PC-3 (cell line): Measurements from ENCODE around the gene MAST4. TPM values are rescaled to one million over a fixed set of nuclear protein-coding genes. Genes with fewer than 3 reads are reported as not detected.

Experiments
- ATAC-seq: fragments of 200-7000 bp; cut with Tn5 transposase; 2 replicates; pipeline ENCODE4 v1.9.1; 2020; ENCODE audit warnings: mild to moderate bottlenecking, moderate library complexity
- BruUV-seq: library from RNA; stranded (reverse); fragments of 400-500 nt; replicated peaks from 2 replicates; lab custom pipeline; 2021; lab: Mats Ljungman, UMichigan
- CTCF ChIA-PET: fragments of 300-600 bp; sonication (Branson Sonifier 250); formaldehyde crosslinking; loops from one replicate; lab custom pipeline; 2022; ENCODE audit warnings: antibody characterized with exemption; lab: Charles Lee
- POLR2A ChIA-PET: fragments of 300-600 bp; sonication (Branson Sonifier 250); formaldehyde crosslinking; loops from one replicate; lab custom pipeline; 2022; ENCODE audit warnings: antibody characterized with exemption; ENCODE audit not compliant: unreplicated experiment; lab: Charles Lee
- DNase-seq: peaks from one replicate; pipeline ENCODE4 v3.0.0-alpha.2; 2015
- H2AFZ ChIP-seq: fragments of 300-600 bp; sonication (generic); 2 replicates; pipeline ENCODE4 v1.6.0; 2016; ENCODE audit warnings: antibody characterized with exemption, low read length
- H3F3A ChIP-seq: fragments of 300-600 bp; sonication (generic); one replicate; pipeline ENCODE4 v1.6.0; 2017; ENCODE audit warnings: antibody characterized with exemption, low read length, control low read depth, mild to moderate bottlenecking; ENCODE audit not compliant: unreplicated experiment
- H3K27ac ChIP-seq: fragments of 300-600 bp; sonication (generic); 2 replicates; pipeline ENCODE4 v1.5.1; 2016; ENCODE audit warnings: mild to moderate bottlenecking, low read length
- H3K27me3 ChIP-seq: fragments of 300-600 bp; sonication (generic); 2 replicates; pipeline ENCODE4 v1.6.1; 2016; ENCODE audit warnings: low read length, mixed read lengths
- H3K36me3 ChIP-seq: fragments of 300-600 bp; sonication (generic); 2 replicates; pipeline ENCODE4 v1.6.1; 2016; ENCODE audit warnings: low read depth, mixed run types, low read length, mixed read lengths
- H3K4me1 ChIP-seq: fragments of 300-600 bp; sonication (generic); 2 replicates; pipeline ENCODE4 v1.5.1; 2016; ENCODE audit warnings: low read length; ENCODE audit not compliant: insufficient read depth
- H3K4me2 ChIP-seq: fragments of 300-600 bp; sonication (generic); 2 replicates; pipeline ENCODE4 v1.6.0; 2016; ENCODE audit warnings: low read length
- H3K4me3 ChIP-seq: fragments of 300-600 bp; sonication (generic); 2 replicates; pipeline ENCODE4 v1.5.1; 2016; ENCODE audit warnings: mild to moderate bottlenecking, low read length, mixed read lengths
- H3K79me2 ChIP-seq: fragments of 300-600 bp; sonication (generic); 2 replicates; pipeline ENCODE4 v1.6.1; 2017; ENCODE audit warnings: low read length, mixed read lengths
- H3K9ac ChIP-seq: fragments of 300-600 bp; sonication (generic); 2 replicates; pipeline ENCODE4 v1.6.0; 2016; ENCODE audit warnings: mild to moderate bottlenecking, low read length
- H3K9me2 ChIP-seq: fragments of 300-600 bp; sonication (generic); replicated peaks from 2 replicates; pipeline ENCODE4 v1.6.1; 2016; ENCODE audit warnings: mixed run types, low read length, mixed read lengths
- H3K9me3 ChIP-seq: fragments of 300-600 bp; sonication (generic); 2 replicates; pipeline ENCODE4 v1.6.1; 2016; ENCODE audit warnings: low read length, mixed read lengths
- H4K20me1 ChIP-seq: fragments of 300-600 bp; sonication (generic); 2 replicates; pipeline ENCODE4 v1.6.1; 2016; ENCODE audit warnings: low read length, mixed read lengths
- CTCF ChIP-seq: fragments of 300-600 bp; sonication (generic); conservative IDR thresholded peaks from 2 replicates; pipeline ENCODE4 v1.5.1; 2017; ENCODE audit warnings: antibody characterized with exemption, low read depth, mild to moderate bottlenecking, low read length
- EZH2 ChIP-seq: fragments of 300-600 bp; sonication (generic); IDR thresholded peaks from one replicate; pipeline ENCODE4 v1.6.1; 2017; ENCODE audit warnings: antibody characterized with exemption, mild to moderate bottlenecking, low read length; ENCODE audit not compliant: unreplicated experiment
- EZH2phosphoT487 ChIP-seq: fragments of 300-600 bp; sonication (generic); IDR thresholded peaks from 2 replicates; pipeline ENCODE4 v1.6.1; 2018; ENCODE audit warnings: mild to moderate bottlenecking, antibody characterized with exemption, low read length, borderline replicate concordance
- intact Hi-C: fragments of 100-400 bp; cut with micrococcal nuclease; formaldehyde crosslinking; loops from 2 replicates; pipeline ENCODE4 v1.9.0; 2023
- total RNA-seq: library from RNA; depleted of rRNA; stranded (reverse); fragments of >200 nt; gene quantifications from 2 replicates; pipeline ENCODE4 v1.2.3, GENCODE V29; 2014

Gene MAST4
- total RNA-seq, 1 experiment from 2014 or later: 7.9 TPM

DNA sequence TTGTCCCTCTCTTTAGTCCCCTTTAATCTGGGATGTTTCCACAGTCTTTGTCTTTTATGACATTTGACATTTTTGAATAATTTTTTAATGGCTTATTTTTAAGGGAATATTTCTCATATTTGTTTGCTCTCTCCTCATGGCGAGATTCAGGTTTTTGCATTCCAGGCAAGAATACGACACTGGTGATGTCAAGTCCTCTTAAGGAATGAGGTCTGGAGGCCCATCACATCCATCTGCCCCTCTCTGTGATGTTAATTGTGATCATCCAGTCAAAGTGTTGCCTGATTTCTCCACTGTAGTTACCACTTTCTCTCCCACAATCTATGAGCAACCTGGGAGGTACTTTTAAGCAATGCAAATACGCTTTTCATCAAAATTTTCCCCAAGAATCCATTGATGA, 193.2 kb downstream of the MAST4 start:
- DNase-seq (no peak), ATAC-seq (no peak)
- Histone ChIP-seq H3K4me3 (no peak overlapping the region), H3F3A (no peaks in the 10 kb centered on the region), H3K9ac (no peak overlapping the region), H3K79me2 (no peaks in the 10 kb centered on the region), H4K20me1 (no peaks in the 10 kb centered on the region), H3K9me3 (no peaks in the 10 kb centered on the region), H3K27ac (no peak overlapping the region), H2AFZ (no peak overlapping the region), H3K4me1 (no peaks in the 10 kb centered on the region), H3K4me2 (no peak overlapping the region), H3K27me3 (no peaks in the 10 kb centered on the region), H3K9me2 (no peaks in the 10 kb centered on the region), H3K36me3 (no peaks in the 10 kb centered on the region)
- CTCF ChIA-PET: no interaction called here
- no TSS peak for BruUV-seq
- intact Hi-C loops: no loop called here
- POLR2A ChIA-PET: no interaction called here
- TF ChIP-seq EZH2: no peak
- TF ChIP-seq EZH2phosphoT487: no peak
- TF ChIP-seq CTCF: no peak

DNA sequence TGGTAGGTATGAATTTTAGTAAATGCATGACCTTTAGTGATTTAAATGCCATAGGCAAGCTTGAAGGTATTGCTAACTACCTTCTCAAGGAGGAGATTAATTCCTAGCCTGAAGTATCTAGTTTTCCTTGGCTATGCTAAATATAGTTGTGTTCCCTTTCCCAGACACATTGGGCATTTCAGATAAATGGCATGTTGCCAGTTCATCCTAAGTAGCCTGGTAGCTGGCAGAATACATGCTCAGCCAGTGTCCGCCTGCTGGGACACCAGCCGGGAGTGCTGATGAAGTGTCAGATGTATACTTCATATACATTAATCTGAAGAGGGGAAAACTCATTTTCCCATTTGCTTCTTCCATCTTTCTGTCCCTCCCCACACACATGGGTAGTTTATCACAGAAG, 196.9 kb downstream of the MAST4 start:
- ChIA-PET CTCF (no interaction called here), POLR2A (no interaction called here)
- no peaks in the 10 kb centered on the region for H3K27me3 ChIP-seq
- ATAC-seq: no peak
- no peak for TF ChIP-seq EZH2phosphoT487
- TF ChIP-seq CTCF: no peak
- no peak for TF ChIP-seq EZH2
- H3K4me1 ChIP-seq: no peaks in the 10 kb centered on the region
- no peaks in the 10 kb centered on the region for H3K36me3 ChIP-seq
- no peak overlapping the region for H3K4me3 ChIP-seq
- BruUV-seq: no TSS peak
- DNase-seq: no peak
- H3F3A ChIP-seq: no peaks in the 10 kb centered on the region
- no peak overlapping the region for H3K27ac ChIP-seq
- H3K4me2 ChIP-seq: no peak overlapping the region
- intact Hi-C loops: no loop called here
- H4K20me1 ChIP-seq: no peaks in the 10 kb centered on the region
- H3K9ac ChIP-seq: no peak overlapping the region
- H2AFZ ChIP-seq: no peak overlapping the region
- H3K9me3 ChIP-seq: no peaks in the 10 kb centered on the region
- no peaks in the 10 kb centered on the region for H3K9me2 ChIP-seq
- H3K79me2 ChIP-seq: no peaks in the 10 kb centered on the region

DNA sequence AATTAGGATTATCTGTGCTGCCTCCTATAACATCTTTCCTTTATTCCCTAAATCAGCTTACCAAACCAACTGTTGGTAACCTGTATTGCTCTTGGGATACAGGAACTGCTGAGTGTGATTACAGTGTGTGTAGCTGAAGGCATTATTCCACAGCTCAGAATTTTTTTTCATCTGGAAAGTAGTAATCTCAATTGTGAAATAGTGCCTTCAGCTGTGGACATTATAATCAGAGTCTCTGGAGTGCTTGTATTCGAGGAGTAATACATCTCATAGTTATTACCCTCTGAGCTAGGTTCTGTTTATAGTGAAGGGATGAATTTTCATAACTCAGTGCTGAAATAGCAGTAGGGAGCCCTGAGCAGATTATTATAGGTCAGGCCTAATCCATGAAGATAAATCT, 199.5 kb downstream of the MAST4 start:
- no peaks in the 10 kb centered on the region for H3K79me2 ChIP-seq
- no peak overlapping the region for H3K4me2 ChIP-seq
- BruUV-seq: no TSS peak
- H2AFZ ChIP-seq: no peak overlapping the region
- no peak overlapping the region for H3K4me3 ChIP-seq
- ChIA-PET POLR2A (no interaction called here), CTCF (no interaction called here)
- no peaks in the 10 kb centered on the region for H3K36me3 ChIP-seq
- H4K20me1 ChIP-seq: no peaks in the 10 kb centered on the region
- no peak for TF ChIP-seq CTCF
- TF ChIP-seq EZH2phosphoT487: no peak
- no peak for TF ChIP-seq EZH2
- no peaks in the 10 kb centered on the region for H3K4me1 ChIP-seq
- no peaks in the 10 kb centered on the region for H3K27me3 ChIP-seq
- H3K9me2 ChIP-seq: no peaks in the 10 kb centered on the region
- H3K9me3 ChIP-seq: no peaks in the 10 kb centered on the region
- no peak overlapping the region for H3K9ac ChIP-seq
- intact Hi-C loops: no loop called here
- H3F3A ChIP-seq: no peaks in the 10 kb centered on the region
- DNase-seq (no peak), ATAC-seq (no peak)
- H3K27ac ChIP-seq: no peak overlapping the region
